NCI-H187 (cell line): Measurements from ENCODE around the gene FAM216A.
"Not testable (repeated sequence)": the region's sequence is repeated elsewhere in the genome, so short reads cannot be mapped to it uniquely, and the experiment has no call there.

Experiments used
- DNase-seq, 2 experiments: peaks; one replicate each; lab custom pipeline; 2025; lab: John Stamatoyannopoulos, UW

Gene FAM216A

DNA sequence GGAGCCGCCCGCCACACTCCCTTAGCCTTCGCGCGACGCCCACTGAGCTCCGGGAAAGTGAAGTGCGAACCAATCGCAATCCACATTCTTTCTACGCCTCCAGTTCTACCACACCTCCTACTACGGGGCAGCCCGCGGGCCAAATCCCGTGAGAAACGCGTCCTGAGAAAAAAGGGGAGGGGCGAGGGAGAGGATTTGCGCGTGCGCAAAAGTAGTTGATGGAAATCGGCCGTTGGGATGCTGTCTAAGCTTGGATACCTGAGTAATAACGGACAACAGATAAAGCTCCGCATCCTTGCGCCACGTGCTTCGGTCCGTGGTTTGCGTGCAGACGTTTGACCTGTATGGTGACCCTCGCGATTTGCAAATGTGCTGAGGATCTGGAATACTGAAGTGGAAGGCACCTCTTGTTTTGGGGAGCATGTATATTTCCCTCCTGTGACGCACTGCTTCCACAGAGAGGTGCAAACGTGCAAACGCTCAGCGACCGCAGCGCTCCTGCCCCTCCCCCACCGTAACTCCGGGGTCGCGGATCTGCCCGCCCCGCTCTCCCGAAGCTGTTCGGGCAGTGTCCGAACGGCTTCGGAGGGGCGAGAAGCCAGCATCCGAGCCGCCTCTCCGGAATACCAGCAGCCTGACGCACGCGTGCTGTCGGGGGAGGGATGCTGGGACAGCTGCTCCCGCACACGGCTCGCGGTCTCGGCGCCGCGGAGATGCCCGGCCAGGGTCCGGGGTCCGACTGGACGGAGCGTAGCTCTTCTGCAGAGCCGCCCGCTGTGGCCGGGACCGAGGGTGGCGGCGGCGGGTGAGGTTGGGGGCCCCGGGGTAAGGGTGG is at the start of gene FAM216A, which contains the start of gene GPN3:
Gene FAM216A (plus strand): TSS at position 632 of the 835 bp plus-strand sequence. CDS start 31 bp downstream, at position 663.
Gene GPN3 (minus strand): TSS at position 44 of the 835 bp plus-strand sequence. CDS start 54 bp downstream, outside the sequence.
- DNase-seq: peak; percentile 98 to 99

DNA sequence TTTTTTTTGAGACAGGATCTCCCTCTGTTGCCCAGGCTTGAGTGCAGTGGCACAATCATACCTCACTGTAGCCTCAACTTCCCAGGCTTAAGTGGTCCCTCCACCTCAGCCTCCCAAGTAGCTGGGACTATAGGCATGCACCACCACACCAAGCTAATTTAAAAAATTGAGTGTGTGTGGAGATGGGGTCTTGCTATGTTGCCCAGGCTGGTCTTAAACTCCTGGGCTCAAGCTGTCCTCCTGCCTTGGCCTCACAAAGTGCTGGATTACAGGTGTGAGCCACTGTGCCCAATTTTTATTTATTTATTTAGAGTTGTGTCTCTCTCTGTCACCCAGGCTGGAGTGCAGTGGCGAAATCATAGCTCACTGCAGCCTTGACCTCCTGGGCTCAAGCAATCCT is 48.0 kb upstream of the FAM216A start:
- not testable (repeated sequence) for DNase-seq

DNA sequence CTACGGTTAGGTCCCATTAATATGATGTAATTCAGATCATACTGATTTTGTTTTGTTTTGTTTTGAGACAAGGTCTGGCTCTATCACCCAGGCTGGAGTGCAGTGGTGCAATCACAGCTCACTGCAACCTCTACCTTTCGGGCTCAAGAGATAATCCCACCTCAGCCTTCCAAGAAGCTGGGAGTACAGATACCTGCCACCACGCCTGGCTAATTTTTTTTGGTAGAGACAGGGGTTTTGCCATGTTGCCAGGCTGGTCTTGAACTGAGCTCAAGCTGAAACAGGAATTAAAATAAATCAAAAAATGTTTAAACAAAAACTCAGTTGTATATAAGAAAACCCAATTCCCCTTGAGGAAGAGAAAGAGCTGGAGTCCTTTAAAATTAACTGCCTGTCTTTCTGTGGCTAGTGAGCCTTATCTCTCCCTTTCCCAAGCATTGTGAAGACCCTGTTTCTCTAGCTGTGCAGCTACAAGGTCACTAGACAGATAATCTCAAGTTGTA is 47.4 kb upstream of the FAM216A start:
- no peak for DNase-seq

DNA sequence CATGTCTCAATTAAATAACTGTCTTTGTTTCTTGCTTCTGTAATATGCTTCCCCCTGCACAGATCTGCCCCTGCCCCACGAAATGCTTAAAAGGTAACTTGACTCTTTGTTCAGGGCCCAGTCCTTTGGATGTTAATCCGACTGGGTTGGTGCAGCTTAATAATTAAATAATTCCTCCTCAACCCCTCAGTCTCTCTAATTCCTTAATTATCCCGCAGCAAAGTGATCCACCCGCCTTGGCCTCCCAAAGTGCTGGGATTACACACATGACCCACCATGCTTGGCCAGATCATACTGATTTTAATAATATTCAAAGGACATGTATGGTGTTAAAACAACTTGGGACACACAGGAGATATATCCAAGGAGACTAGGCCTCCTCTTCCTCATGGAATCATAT is 46.9 kb upstream of the FAM216A start:
- DNase-seq: no peak

- no peak for DNase-seq
These were observed 44.4 kb upstream of the FAM216A start for GRCh38 chr12:110424237-110424636.

DNA sequence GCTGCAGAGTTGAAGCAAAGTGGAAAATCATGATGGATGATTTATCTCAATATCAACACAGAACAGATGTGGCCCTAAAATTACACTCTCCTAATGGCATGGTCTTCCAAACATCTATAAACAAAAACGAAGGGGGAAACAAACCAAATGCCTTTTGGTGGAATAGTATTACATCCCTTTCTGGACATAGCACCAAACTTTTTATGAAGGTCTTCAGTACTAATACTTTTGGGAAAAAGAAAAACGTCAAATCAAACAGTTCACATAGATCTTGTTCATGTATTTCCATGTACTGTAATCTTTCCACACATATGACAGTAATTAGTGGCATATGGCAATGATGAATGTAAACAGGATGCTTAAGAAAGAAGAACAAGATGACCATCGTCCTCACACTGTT is 42.2 kb upstream of the FAM216A start:
- no peak for DNase-seq

DNA sequence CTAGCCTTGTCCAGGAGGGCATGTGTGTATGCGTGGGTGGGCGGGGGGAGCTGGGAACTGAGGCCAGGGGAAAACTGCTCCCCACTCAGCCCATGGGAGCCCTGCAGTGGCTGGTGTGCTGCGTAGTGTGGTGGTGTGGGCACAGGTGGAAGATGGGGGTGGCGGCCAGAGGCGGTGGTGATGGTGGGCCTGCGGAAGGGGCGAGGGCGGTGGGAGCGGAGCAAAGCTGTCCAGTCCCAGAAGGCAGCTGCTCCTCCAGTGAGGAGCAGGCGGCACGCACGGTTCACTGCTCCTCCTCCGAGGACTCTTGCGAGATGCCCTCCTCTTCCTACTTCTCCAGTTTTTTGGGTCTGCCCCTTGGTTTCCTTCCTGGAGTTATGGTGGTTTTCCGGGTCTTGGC is 39.0 kb upstream of the FAM216A start:
- DNase-seq: not testable (repeated sequence)

- no peak for DNase-seq
These were observed 36.6 kb upstream of the FAM216A start for GRCh38 chr12:110431957-110432587.

DNA sequence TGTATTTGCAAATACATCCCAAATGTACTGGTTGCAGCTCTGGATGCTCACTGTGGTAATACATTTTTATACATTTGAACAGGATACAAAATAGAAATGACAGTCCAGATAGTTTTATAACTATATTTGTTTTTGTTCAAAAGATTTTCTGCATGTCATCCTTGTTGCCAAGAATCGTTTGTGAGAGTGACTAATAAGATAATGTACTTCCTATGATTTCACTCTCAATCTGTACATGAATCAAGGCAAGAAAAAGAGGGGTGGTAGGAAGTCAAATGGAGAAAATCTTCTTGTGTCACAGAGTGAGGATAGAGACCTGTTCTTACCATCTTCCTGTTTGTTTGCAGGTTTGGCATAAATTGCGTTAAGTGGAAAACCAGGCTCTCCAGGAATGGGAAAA is 32.4 kb upstream of the FAM216A start:
- DNase-seq: no peak

- DNase-seq: no peak
These were observed 24.2 kb upstream of the FAM216A start for GRCh38 chr12:110444455-110444854.

GRCh38 chr12:110449799-110450497 is 18.7 kb upstream of the FAM216A start, which contains the start of gene ARPC3:
Gene ARPC3 (minus strand): TSS chr12:110450337. CDS start chr12:110450260, 77 bp downstream.
- peak; percentile 82 to 93 for DNase-seq

- DNase-seq: no peak
These were observed 17.4 kb upstream of the FAM216A start for GRCh38 chr12:110451263-110451662.

- no peak for DNase-seq
These were observed 14.9 kb upstream of the FAM216A start for GRCh38 chr12:110453569-110454296.

GRCh38 chr12:110458756-110459155 is 9.9 kb upstream of the FAM216A start:
- no peak for DNase-seq

DNA sequence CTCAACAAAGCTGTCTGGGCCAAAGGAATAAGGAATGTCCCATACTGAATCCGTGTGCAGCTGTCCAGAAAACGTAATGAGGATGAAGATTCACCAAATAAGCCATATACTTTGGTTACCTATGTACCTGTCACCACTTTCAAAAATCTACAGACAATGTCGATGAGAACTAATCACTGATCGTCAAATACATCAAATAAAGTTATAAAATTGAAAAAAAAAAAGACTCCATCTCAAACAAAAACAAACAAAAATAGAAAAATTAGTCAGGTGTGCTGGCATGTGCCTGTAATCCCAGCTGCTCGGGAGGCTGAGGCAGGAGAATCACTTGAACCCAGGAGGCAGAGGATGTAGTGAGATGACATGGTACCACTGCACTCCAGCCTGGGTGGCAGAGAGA is 7.5 kb upstream of the FAM216A start:
- DNase-seq: not testable (repeated sequence)

GRCh38 chr12:110465024-110465423 is 3.6 kb upstream of the FAM216A start:
- DNase-seq: no peak

DNA sequence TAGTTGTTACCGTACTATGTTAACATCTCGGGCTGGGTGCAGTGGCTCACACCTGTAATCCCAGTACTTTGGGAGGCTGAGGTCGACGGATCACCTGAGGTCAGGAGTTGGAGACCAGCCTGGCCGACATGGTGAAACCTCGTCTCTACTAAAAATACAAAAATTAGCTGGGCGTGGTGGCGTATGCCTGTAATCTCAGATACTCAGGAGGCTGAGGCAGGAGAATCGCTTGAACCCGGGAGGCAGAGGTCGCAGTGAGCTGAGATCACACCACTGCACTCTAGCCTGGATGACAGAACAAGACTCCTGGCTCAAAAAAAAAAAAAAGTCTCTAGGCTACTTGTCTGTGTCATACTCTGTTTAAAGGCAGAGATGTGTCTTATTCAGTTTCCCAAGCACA is 2.9 kb upstream of the FAM216A start:
- not testable (repeated sequence) for DNase-seq

- DNase-seq: no peak
These were observed 1.9 kb upstream of the FAM216A start for GRCh38 chr12:110466791-110467190.

DNA sequence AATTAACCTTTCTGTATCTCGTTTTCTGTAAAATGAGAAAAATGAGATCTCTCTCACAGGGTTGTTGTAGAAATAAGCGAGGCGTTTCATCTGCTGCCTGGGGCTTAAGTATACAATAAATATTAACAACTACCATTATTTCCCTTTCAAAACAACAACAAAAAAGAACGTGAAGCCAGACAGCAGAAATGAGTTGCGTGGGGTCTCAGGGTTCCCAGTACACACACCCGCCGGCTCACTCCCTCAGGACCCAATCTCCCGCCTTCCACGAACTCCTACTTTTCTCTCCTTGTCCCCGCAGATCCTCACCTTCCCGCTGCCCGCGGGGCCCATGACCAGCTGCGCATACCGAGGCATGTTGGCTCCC is 815 bp upstream of the FAM216A start:
- no peak for DNase-seq

- DNase-seq: no peak
These were observed 6.8 kb downstream of the FAM216A start for GRCh38 chr12:110475426-110475825.

GRCh38 chr12:110498984-110499706 is 30.5 kb downstream of the FAM216A start:
- DNase-seq: no peak
